ENCODE results near the gene LSM10.
A peak's percentile ranks its signal among the peaks of the same experiment; 100 is the strongest.

Gene LSM10

DNA sequence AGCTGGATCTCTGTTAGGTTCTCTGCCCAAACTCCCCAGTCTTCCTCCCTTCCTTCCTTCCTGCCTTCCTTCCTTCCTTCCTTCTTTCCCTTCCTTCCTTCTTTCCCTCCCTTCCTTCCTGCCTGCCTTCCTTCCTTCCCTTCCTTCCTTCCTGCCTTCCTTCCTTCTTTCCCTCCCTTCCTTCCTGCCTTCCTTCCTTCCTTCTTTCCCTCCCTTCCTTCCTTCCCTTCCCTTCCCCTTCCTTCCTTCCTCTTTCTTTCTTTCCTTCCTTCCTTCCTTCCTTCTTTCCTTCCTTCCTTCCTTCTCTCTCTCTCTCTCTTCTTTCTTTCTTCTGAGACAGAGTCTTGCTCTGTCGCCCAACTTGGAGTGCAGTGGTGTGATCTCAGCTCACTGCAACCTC, 8.7 kb upstream of the LSM10 start:
- DNase-seq: no peak

- no peak for DNase-seq
These were observed 4.8 kb upstream of the LSM10 start for GRCh38 chr1:36402504-36402890.

- DNase-seq: no peak
These were observed 4.1 kb upstream of the LSM10 start for GRCh38 chr1:36401602-36402503.

- peak; percentile 71 to 73 for DNase-seq
These were observed 3.3 kb upstream of the LSM10 start for GRCh38 chr1:36400825-36401601.

DNA sequence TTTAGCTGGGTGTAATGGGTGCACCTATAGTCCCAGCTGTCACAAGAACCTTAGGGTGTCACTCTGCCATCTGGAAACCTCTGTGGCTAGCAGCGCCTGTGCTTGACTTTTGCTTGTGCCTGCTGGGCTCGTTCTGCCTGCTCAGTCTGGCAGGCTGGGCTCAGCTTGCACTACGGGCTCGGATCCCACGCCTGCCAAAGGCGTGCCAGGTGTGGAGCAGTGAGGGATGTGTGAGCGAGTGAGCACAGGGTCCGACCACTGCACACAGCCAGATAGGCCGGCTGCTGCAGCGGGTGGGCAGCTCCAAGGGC, 2.8 kb upstream of the LSM10 start:
- no peak for DNase-seq

GRCh38 chr1:36398370-36398977, 766 bp upstream of the LSM10 start:
- DNase-seq: no peak

- DNase-seq: no peak
These were observed 678 bp downstream of the LSM10 start for GRCh38 chr1:36397083-36397377.

DNA sequence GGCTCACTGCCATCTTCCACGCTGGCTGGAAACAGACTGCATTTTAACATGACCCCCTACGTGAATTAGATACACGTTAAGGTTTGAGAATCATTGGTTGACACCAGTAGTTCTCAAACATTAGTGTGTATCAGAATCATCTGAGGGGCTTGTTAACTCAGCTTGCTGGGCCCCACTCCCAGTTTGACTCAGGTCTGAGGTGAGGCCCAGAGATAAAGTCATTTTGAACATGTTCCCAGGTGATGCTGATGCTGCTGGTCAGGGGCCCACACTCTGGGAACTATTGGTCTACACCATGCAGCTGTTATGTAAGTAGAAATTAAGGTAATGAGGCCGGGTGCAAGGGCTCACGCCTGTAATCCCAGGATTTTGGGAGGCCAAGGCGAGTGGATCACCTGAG, 1.3 kb downstream of the LSM10 start:
- peak in 1 of 2 experiments; percentile 29 for DNase-seq

- no peak for DNase-seq
These were observed 4.0 kb downstream of the LSM10 start for GRCh38 chr1:36393686-36394085.

DNA sequence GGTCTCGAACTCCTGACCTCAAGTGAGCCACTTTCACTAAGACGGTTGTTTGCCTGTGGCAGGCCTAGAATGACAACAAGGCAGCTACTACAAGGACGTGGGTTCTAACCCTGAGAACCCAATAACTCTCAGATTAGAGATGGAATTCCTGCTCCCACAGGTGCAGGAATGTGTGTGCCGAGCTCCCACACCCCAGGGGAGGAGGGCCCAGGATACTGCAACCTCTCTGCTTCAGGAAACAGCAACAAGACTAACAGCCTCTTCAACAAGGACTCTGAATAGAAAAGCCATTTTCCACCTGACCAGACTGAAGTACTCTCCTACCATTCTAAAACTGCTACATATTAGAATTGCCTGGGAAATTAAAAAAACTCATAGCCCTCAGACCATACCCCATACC, 4.9 kb downstream of the LSM10 start:
- no peak for DNase-seq

DNA sequence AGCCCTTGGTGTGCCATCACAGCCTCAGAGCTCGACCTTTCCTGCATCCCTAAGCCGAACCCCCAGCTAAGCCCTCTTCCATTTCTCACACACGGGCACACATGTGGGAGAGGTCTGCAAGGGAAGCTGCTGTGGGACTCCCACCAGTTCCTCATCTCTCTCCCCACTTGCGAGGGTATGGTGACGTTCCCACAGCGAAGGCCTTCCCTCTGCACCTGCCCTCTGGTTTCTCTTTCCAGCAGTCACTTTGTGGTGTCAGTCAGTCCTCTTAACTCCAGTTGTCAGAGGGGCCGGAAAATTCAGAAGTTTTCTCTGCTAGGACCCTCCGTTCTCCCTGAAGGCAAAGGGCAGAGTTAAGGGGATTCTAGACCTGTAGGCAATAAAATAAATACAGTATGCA, 6.4 kb downstream of the LSM10 start:
- DNase-seq: no peak

DNA sequence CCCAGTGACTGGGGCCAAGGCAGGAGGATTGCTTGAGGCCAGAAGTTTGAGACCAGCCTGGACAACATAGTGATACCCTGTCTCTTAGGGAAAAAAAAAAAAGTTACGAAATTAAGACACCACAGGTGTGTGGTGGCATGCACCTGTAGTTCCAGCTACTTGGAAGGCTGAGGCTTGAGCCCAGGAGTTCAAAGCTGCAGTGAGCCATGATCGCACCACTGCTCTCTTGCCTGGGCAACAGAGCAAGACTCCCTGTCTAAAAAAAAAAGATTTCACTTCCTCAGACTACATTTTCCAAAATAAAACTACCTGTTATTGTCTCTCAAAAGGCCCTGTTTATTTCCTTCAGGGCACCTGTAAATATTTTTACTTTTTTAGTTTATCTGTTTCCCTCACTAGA, 7.3 kb downstream of the LSM10 start:
- DNase-seq: no peak

DNA sequence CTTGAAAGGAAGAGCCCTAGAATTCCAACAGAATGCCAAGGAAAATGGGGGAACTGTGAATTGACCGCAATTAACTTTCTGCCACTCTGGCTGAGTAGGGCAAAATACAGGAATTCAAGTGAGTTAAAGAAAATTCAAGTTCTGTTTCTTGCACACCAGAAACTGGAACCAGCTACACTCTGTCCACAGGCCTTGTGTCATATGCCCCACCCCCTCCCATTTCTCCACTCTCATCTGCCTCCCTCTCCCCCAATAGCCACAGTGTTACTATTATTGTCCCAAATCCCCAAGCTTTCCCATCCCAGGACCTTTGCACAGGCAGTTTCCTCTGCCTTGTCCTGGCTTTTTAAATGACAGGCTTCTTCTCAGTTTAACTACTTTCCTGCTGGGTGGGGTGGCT, 7.7 kb downstream of the LSM10 start:
- DNase-seq: no peak

DNA sequence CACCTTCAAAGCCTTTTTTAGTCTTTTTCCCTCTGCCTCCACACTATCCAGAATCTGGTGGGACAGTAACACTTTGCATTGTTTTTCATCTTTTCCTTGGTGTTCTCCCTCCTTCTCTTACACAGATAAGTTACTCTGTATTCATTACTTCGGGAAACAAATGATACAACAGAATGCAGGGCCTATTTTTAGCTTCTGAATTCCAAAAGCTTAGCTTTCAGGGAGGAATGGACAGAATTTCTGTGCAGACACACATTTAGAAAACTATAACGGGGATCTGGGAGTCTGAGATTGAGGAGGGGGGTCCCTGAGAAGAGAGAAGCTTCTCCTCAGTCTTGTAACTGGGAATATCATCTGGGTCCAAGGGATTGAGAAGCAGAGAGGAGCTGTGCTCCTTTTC, 8.4 kb downstream of the LSM10 start:
- no peak for DNase-seq

DNA sequence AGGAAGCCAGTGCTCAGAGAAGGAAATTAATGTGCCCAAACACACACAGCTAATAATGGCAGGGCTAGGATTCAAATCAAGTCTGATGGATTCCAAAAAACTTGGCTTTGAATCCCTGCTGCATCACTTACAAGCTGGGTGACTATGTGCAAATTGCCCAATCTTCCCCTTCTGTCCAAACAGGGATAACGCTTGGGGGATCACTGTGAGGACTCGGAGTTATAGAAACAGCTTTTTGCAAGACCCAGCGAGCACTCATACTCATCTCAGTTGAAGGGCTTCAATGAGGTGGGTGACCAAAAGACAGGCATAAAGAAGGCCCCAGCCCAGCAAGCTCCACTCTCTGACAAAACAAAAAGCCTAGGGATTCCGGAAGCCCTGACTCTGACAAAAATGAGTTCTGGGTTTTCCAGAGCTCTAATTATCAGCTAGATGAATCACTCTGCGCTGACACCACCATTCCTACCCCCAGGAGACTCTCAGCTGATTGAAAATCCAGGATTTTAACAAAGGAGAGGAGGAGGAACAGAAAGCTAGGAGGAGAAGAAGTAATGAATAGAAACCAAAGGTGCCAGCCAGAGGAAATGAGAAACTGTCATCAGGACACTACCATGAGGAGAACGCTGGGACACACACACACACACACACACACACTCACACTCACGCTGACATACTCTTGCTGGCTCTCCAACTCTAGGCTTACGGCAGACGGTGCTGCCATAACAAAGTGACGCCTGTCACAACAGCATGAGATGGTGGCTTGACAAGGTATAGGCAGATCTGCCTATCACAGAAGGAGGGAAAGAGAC, 10.4 kb downstream of the LSM10 start:
- no peak for DNase-seq

- DNase-seq: peak; percentile 90 to 94
These were observed 11.2 kb downstream of the LSM10 start for GRCh38 chr1:36386265-36387140.

- peak; percentile 98 for DNase-seq
These were observed 12.1 kb downstream of the LSM10 start, which contains the start of gene STK40 for GRCh38 chr1:36385410-36386264. TSS of gene STK40 (minus strand) at chr1:36385924. CDS start at chr1:36361332, 24,592 bp downstream.

- DNase-seq: peak; percentile 39 to 52
These were observed 12.9 kb downstream of the LSM10 start for GRCh38 chr1:36384542-36385409.

- no peak for DNase-seq
These were observed 14.5 kb downstream of the LSM10 start for GRCh38 chr1:36383240-36383639.

GRCh38 chr1:36382669-36383068, 15.0 kb downstream of the LSM10 start:
- DNase-seq: no peak
